ENCODE data around the gene N4BP3.
"Not testable (repeated sequence)": the region's sequence is repeated elsewhere in the genome, so short reads cannot be mapped to it uniquely, and the experiment has no call there.

The N4BP3 gene

GRCh38 chr5:178085316-178085715, 28.0 kb upstream of the N4BP3 start:
- H3K4me3 Mint-ChIP-seq, result no peak overlapping the region
- peaks cover 23% of the 10 kb centered on the region for H3K27me3 Mint-ChIP-seq (ENCODE audit: low read depth)
- H3K27ac Mint-ChIP-seq, result no peak overlapping the region
- H3K36me3 Mint-ChIP-seq (ENCODE audit: low read depth), result no peaks in the 10 kb centered on the region
- no peaks in the 10 kb centered on the region for H3K9me3 Mint-ChIP-seq
- H3K4me1 Mint-ChIP-seq (ENCODE audit: low read depth), result no peaks in the 10 kb centered on the region

GRCh38 chr5:178086266-178086665, 27.1 kb upstream of the N4BP3 start:
- H3K9me3 Mint-ChIP-seq, result peaks cover 2% of the 10 kb centered on the region
- no peaks in the 10 kb centered on the region for H3K4me1 Mint-ChIP-seq (ENCODE audit: low read depth)
- no peak overlapping the region for H3K4me3 Mint-ChIP-seq
- peaks cover 23% of the 10 kb centered on the region for H3K27me3 Mint-ChIP-seq (ENCODE audit: low read depth)
- H3K36me3 Mint-ChIP-seq (ENCODE audit: low read depth), result no peaks in the 10 kb centered on the region
- H3K27ac Mint-ChIP-seq, result no peak overlapping the region

GRCh38 chr5:178087199-178087598, 26.1 kb upstream of the N4BP3 start:
- H3K27ac Mint-ChIP-seq; H3K9me3 Mint-ChIP-seq; H3K4me3 Mint-ChIP-seq; H3K36me3 Mint-ChIP-seq (ENCODE audit: low read depth); H3K4me1 Mint-ChIP-seq (ENCODE audit: low read depth): not testable (repeated sequence)
- peaks cover 19% of the 10 kb centered on the region for H3K27me3 Mint-ChIP-seq (ENCODE audit: low read depth)

GRCh38 chr5:178090856-178091255, 22.5 kb upstream of the N4BP3 start:
- Mint-ChIP-seq H3K4me3 (no peak overlapping the region), H3K4me1 (ENCODE audit: low read depth) (peaks cover 8% of the 10 kb centered on the region), H3K36me3 (ENCODE audit: low read depth) (no peaks in the 10 kb centered on the region), H3K9me3 (peaks cover 12% of the 10 kb centered on the region), H3K27me3 (ENCODE audit: low read depth) (peaks cover 7% of the 10 kb centered on the region), H3K27ac (no peak overlapping the region)

- H3K4me1 Mint-ChIP-seq (ENCODE audit: low read depth), result peaks cover 8% of the 10 kb centered on the region
- H3K27me3 Mint-ChIP-seq (ENCODE audit: low read depth), result peaks cover 4% of the 10 kb centered on the region
- H3K36me3 Mint-ChIP-seq (ENCODE audit: low read depth), result peaks cover 4% of the 10 kb centered on the region
- peaks cover 17% of the 10 kb centered on the region for H3K9me3 Mint-ChIP-seq
- no peak overlapping the region for H3K4me3 Mint-ChIP-seq
- no peak overlapping the region for H3K27ac Mint-ChIP-seq
Measured at GRCh38 chr5:178093134-178093533, 20.2 kb upstream of the N4BP3 start.

- Mint-ChIP-seq H3K27me3 (ENCODE audit: low read depth) (no peaks in the 10 kb centered on the region), H3K9me3 (peaks cover 17% of the 10 kb centered on the region), H3K4me3 (peak overlapping the region; percentile 13), H3K4me1 (ENCODE audit: low read depth) (peaks cover 8% of the 10 kb centered on the region), H3K27ac (no peak overlapping the region), H3K36me3 (ENCODE audit: low read depth) (peaks cover 4% of the 10 kb centered on the region)
Measured at GRCh38 chr5:178094345-178094744, 19.0 kb upstream of the N4BP3 start.

GRCh38 chr5:178098685-178099084, 14.6 kb upstream of the N4BP3 start:
- no peak overlapping the region for H3K4me3 Mint-ChIP-seq

GRCh38 chr5:178103612-178104011, 9.7 kb upstream of the N4BP3 start:
- H3K4me3 Mint-ChIP-seq, result no peak overlapping the region
- no peaks in the 10 kb centered on the region for H3K27me3 Mint-ChIP-seq (ENCODE audit: low read depth)

More at GRCh38 chr5:178098685-178099084, 14.6 kb upstream of the N4BP3 start:
- Mint-ChIP-seq H3K36me3 (ENCODE audit: low read depth) (peaks cover 4% of the 10 kb centered on the region), H3K4me1 (ENCODE audit: low read depth) (peaks cover 7% of the 10 kb centered on the region), H3K9me3 (peaks cover 12% of the 10 kb centered on the region), H3K27ac (no peak overlapping the region), H3K27me3 (ENCODE audit: low read depth) (no peaks in the 10 kb centered on the region)

GRCh38 chr5:178104492-178104891, 8.8 kb upstream of the N4BP3 start:
- Mint-ChIP-seq H3K4me3 (no peak overlapping the region), H3K27ac (no peak overlapping the region), H3K36me3 (ENCODE audit: low read depth) (no peaks in the 10 kb centered on the region), H3K27me3 (ENCODE audit: low read depth) (no peaks in the 10 kb centered on the region), H3K9me3 (no peaks in the 10 kb centered on the region), H3K4me1 (ENCODE audit: low read depth) (peaks cover 5% of the 10 kb centered on the region)

More at GRCh38 chr5:178103612-178104011, 9.7 kb upstream of the N4BP3 start:
- Mint-ChIP-seq H3K4me1 (ENCODE audit: low read depth) (peaks cover 2% of the 10 kb centered on the region), H3K9me3 (no peaks in the 10 kb centered on the region), H3K36me3 (ENCODE audit: low read depth) (no peaks in the 10 kb centered on the region), H3K27ac (no peak overlapping the region)

- no peak overlapping the region for H3K4me3 Mint-ChIP-seq
- no peak overlapping the region for H3K27ac Mint-ChIP-seq
- peaks cover 8% of the 10 kb centered on the region for H3K27me3 Mint-ChIP-seq (ENCODE audit: low read depth)
- H3K36me3 Mint-ChIP-seq (ENCODE audit: low read depth), result no peaks in the 10 kb centered on the region
- peaks cover 5% of the 10 kb centered on the region for H3K4me1 Mint-ChIP-seq (ENCODE audit: low read depth)
- H3K9me3 Mint-ChIP-seq, result no peaks in the 10 kb centered on the region
Measured at GRCh38 chr5:178106086-178106485, 7.2 kb upstream of the N4BP3 start.

- Mint-ChIP-seq H3K4me1 (ENCODE audit: low read depth) (peaks cover 5% of the 10 kb centered on the region), H3K27me3 (ENCODE audit: low read depth) (peaks cover 9% of the 10 kb centered on the region), H3K9me3 (no peaks in the 10 kb centered on the region), H3K36me3 (ENCODE audit: low read depth) (no peaks in the 10 kb centered on the region), H3K27ac (no peak overlapping the region), H3K4me3 (no peak overlapping the region)
Measured at GRCh38 chr5:178106556-178107239, 6.6 kb upstream of the N4BP3 start.

- H3K9me3 Mint-ChIP-seq, result no peaks in the 10 kb centered on the region
- peaks cover under 1% of the 10 kb centered on the region for H3K36me3 Mint-ChIP-seq (ENCODE audit: low read depth)
- no peak overlapping the region for H3K27ac Mint-ChIP-seq
- H3K27me3 Mint-ChIP-seq (ENCODE audit: low read depth), result peaks cover 20% of the 10 kb centered on the region
- peaks cover 7% of the 10 kb centered on the region for H3K4me1 Mint-ChIP-seq (ENCODE audit: low read depth)
- H3K4me3 Mint-ChIP-seq, result no peak overlapping the region
Measured at GRCh38 chr5:178107756-178108310, 5.5 kb upstream of the N4BP3 start.

- Mint-ChIP-seq H3K9me3 (no peaks in the 10 kb centered on the region), H3K4me1 (ENCODE audit: low read depth) (peaks cover 9% of the 10 kb centered on the region), H3K36me3 (ENCODE audit: low read depth) (peaks cover 2% of the 10 kb centered on the region), H3K27me3 (ENCODE audit: low read depth) (peaks cover 22% of the 10 kb centered on the region), H3K27ac (no peak overlapping the region), H3K4me3 (no peak overlapping the region)
Measured at GRCh38 chr5:178108446-178108845, 4.9 kb upstream of the N4BP3 start.

- Mint-ChIP-seq H3K27me3 (ENCODE audit: low read depth) (peaks cover 22% of the 10 kb centered on the region), H3K27ac (no peak overlapping the region), H3K4me1 (ENCODE audit: low read depth) (peaks cover 9% of the 10 kb centered on the region), H3K9me3 (no peaks in the 10 kb centered on the region), H3K36me3 (ENCODE audit: low read depth) (peaks cover 2% of the 10 kb centered on the region), H3K4me3 (no peak overlapping the region)
Measured at GRCh38 chr5:178108966-178109365, 4.4 kb upstream of the N4BP3 start.

GRCh38 chr5:178110511-178110910, 2.8 kb upstream of the N4BP3 start:
- H3K36me3 Mint-ChIP-seq (ENCODE audit: low read depth), result peaks cover 4% of the 10 kb centered on the region
- peaks cover 33% of the 10 kb centered on the region for H3K27me3 Mint-ChIP-seq (ENCODE audit: low read depth)
- H3K9me3 Mint-ChIP-seq, result no peaks in the 10 kb centered on the region
- peaks cover 20% of the 10 kb centered on the region for H3K4me1 Mint-ChIP-seq (ENCODE audit: low read depth)
- H3K4me3 Mint-ChIP-seq, result no peak overlapping the region
- no peak overlapping the region for H3K27ac Mint-ChIP-seq

Measured in T-helper 1 cell treated with Interleukin-12 subunit alpha and Interleukin-12 subunit beta and Interleukin-4 antibody, amounts not matched to agents 30 μg/mL and 1 μg/mL, for 36 hours (primary cell).